K562 (cell line): ENCODE data around the gene ARHGAP32. TPM values are rescaled to one million over a fixed set of nuclear protein-coding genes. Genes with fewer than 3 reads are reported as not detected.

Source experiments
- ATAC-seq: fragments of 200-7000 bp; cut with Tn5 transposase; 3 replicates; pipeline ENCODE4 v1.9.1; 2020; ENCODE audit warnings: moderate library complexity
- BruUV-seq: library from RNA; stranded (reverse); fragments of 400-500 nt; replicated peaks from 2 replicates; lab custom pipeline; 2021; lab: Mats Ljungman, UMichigan
- CTCF ChIA-PET: fragments of 300-600 bp; formaldehyde crosslinking; extraction: SDS; loops from one replicate; lab custom pipeline; 2021; ENCODE audit warnings: low intra/inter-chr PET ratio; lab: Yijun Ruan, JAX
- POLR2A ChIA-PET: fragments of 300-600, 350-650 bp; sonication (Branson Sonifier 250); formaldehyde crosslinking; extraction: SDS; loops from one replicate; lab custom pipeline; 2021; ENCODE audit warnings: antibody characterized with exemption, inconsistent platforms; lab: Yijun Ruan, JAX
- DNase-seq, 4 experiments: peaks; one replicate each; pipeline versions ENCODE4 v3.0.0 to v3.0.0-alpha.2; 2011 to 2018; ENCODE audit warnings: low spot score in 3 of 4, mixed read lengths in 3 of 4; ENCODE audit errors: extremely low read depth in 1 of 4
- FAIRE-seq: peaks from 2 replicates; lab custom pipeline; 2011; peaks lifted over from hg19 to GRCh38; lab: Jason Lieb, UNC
- H2AFZ ChIP-seq: 2 replicates; pipeline ENCODE4 v1.6.0; 2011; ENCODE audit warnings: low read depth, low read length, control low read depth, inconsistent platforms
- H3K27ac ChIP-seq: fragments of 200-600 bp; 3 replicates; pipeline ENCODE4 v1.8.0; 2011; ENCODE audit warnings: low read depth, mild to moderate bottlenecking, control low read depth, inconsistent platforms, low read length, moderate library complexity, mixed read lengths; ENCODE audit errors: extremely low read depth
- H3K27me3 ChIP-seq, 2 experiments: fragments of 300-600 bp in 1 of 2; 2 replicates in 1 of 2; 3 replicates in 1 of 2; pipeline versions ENCODE4 v1.6.0 to v1.8.0; 2011; ENCODE audit warnings: inconsistent platforms in 2 of 2, low read length in 2 of 2, mild to moderate bottlenecking in 1 of 2, mixed read lengths in 1 of 2, moderate library complexity in 1 of 2; ENCODE audit not compliant: control insufficient read depth in 2 of 2, insufficient read depth in 2 of 2
- H3K36me3 ChIP-seq: fragments of 300-600 bp; 3 replicates; pipeline ENCODE4 v1.8.0; 2011; ENCODE audit warnings: mild to moderate bottlenecking, low read length, inconsistent platforms; ENCODE audit not compliant: control insufficient read depth, insufficient read depth
- H3K4me1 ChIP-seq, 2 experiments: fragments of 200-600 bp in 1 of 2; replicated peaks in 1 of 2; 2 replicates in 1 of 2; 3 replicates in 1 of 2; pipeline versions ENCODE4 v1.5.1 to v1.8.0; 2011; ENCODE audit warnings: inconsistent platforms in 2 of 2, low read length in 2 of 2, mild to moderate bottlenecking in 1 of 2, mixed read lengths in 1 of 2, moderate library complexity in 1 of 2; ENCODE audit not compliant: control insufficient read depth in 2 of 2, insufficient read depth in 2 of 2
- H3K4me2 ChIP-seq: 2 replicates; pipeline ENCODE4 v1.6.1; 2011; ENCODE audit warnings: low read length, control low read depth, inconsistent platforms, mixed read lengths; ENCODE audit not compliant: insufficient read depth
- H3K4me3 ChIP-seq: fragments of 200-600 bp; sonication (generic), shearing (Covaris generic); 2 replicates; pipeline ENCODE4 v1.5.1; 2016; ENCODE audit warnings: control low read depth, inconsistent platforms
- H3K79me2 ChIP-seq: fragments of 200-600 bp; 3 replicates; pipeline ENCODE4 v1.8.0; 2011; ENCODE audit warnings: low read length, inconsistent platforms; ENCODE audit not compliant: control insufficient read depth, insufficient read depth
- H3K9ac ChIP-seq, 2 experiments: 2 replicates each; pipeline versions ENCODE4 v1.6.0 to v1.6.1; 2011; ENCODE audit warnings: low read depth in 2 of 2, low read length in 2 of 2, control low read depth in 1 of 2, inconsistent platforms in 1 of 2, mild to moderate bottlenecking in 1 of 2, mixed read lengths in 1 of 2; ENCODE audit not compliant: insufficient read depth in 1 of 2
- H3K9me1 ChIP-seq: one replicate; pipeline ENCODE4 v1.6.0; 2011; ENCODE audit warnings: inconsistent platforms, mild to moderate bottlenecking, low read length, moderate library complexity; ENCODE audit not compliant: control insufficient read depth, insufficient read depth
- H3K9me3 ChIP-seq: replicated peaks from 2 replicates; pipeline ENCODE4 v1.5.1; 2011; ENCODE audit warnings: low read depth, low read length, inconsistent platforms; ENCODE audit not compliant: control insufficient read depth, insufficient read depth
- H4K20me1 ChIP-seq: replicated peaks from 2 replicates; pipeline ENCODE4 v1.6.1; 2011; ENCODE audit warnings: low read length, inconsistent platforms, mixed read lengths; ENCODE audit not compliant: control insufficient read depth, insufficient read depth
- HIVEP1 ChIP-seq: fragments of 250-450 bp; sonication (Bioruptor Pico); IDR thresholded peaks from 2 replicates; pipeline ENCODE4 v1.4.0; 2020; ENCODE audit warnings: mild to moderate bottlenecking
- HLTF ChIP-seq: fragments of 450-650 bp; IDR thresholded peaks from 2 replicates; pipeline ENCODE4 v1.6.1; 2016
- KLF1 ChIP-seq: fragments of 450-650 bp; IDR thresholded peaks from 2 replicates; pipeline ENCODE4 v1.6.1; 2016; ENCODE audit warnings: missing genetic modification characterization, missing compliant biosample characterization
- XRCC3 ChIP-seq: fragments of 450-650 bp; IDR thresholded peaks from 2 replicates; pipeline ENCODE4 v1.6.1; 2017; ENCODE audit warnings: mild to moderate bottlenecking, moderate library complexity
- ZBTB8A ChIP-seq: fragments of 450-650 bp; IDR thresholded peaks from 2 replicates; pipeline ENCODE4 v1.6.1; 2018; ENCODE audit warnings: mild to moderate bottlenecking, moderate library complexity; ENCODE audit not compliant: partially characterized antibody
- ZNF239 ChIP-seq: fragments of 250-450 bp; sonication (Bioruptor Pico); IDR thresholded peaks from 2 replicates; pipeline ENCODE4 v1.4.0; 2020; ENCODE audit warnings: mild to moderate bottlenecking
- WGBS: fragments of 100-300 bp; shearing (Covaris generic); methylation state at CpG from one replicate; pipeline ENCODE4 v1.1.6; 2016; ENCODE audit warnings: low coverage, mixed read lengths; ENCODE audit not compliant: insufficient coverage; ENCODE audit errors: missing lambda C conversion rate; 5-methylcytosine and 5-hydroxymethylcytosine counted together
- in situ Hi-C: fragments of 300-500 bp; cut with MboI; formaldehyde crosslinking; loops from 4 replicates; pipeline ENCODE4 v1.15.0; 2018; ENCODE audit warnings: inconsistent platforms, mixed read lengths
- intact Hi-C: fragments of 100-400 bp; cut with micrococcal nuclease; formaldehyde crosslinking; loops from 2 replicates; pipeline ENCODE4 v1.14.2; 2022
- polyA plus RNA-seq, 8 experiments: library from polyadenylated mRNA; depleted of rRNA in 4 of 8; stranded (reverse) in 5 of 8; unstranded in 3 of 8; fragments of >200 nt; fragmentation: Nextera tagmentation in 2 of 8; fragmentation: Illumina TruSeq in 1 of 8; extraction: Ambion mirVana in 2 of 8; extraction: Trizol in 1 of 8; gene quantifications; 2 replicates each; pipeline versions ENCODE4 v1.2.1 to v1.2.3, GENCODE V29; 2011 to 2014; ENCODE audit warnings: inconsistent platforms in 1 of 8, missing spikeins in 1 of 8
- total RNA-seq, 7 experiments: library from RNA; depleted of rRNA in 6 of 7; stranded (reverse); fragments of >200 nt in 6 of 7; fragmentation: Illumina TruSeq in 2 of 7; extraction: Trizol in 2 of 7; gene quantifications; 2 replicates each; pipeline versions ENCODE4 v1.2.1 to v1.2.3, GENCODE V29; 2011 to 2021; ENCODE audit warnings: low replicate concordance in 1 of 7
- TF ChIP-seq, protein P1 (sequence below): sonication (generic); formaldehyde crosslinking; IDR thresholded peaks from 2 replicates; pipeline ENCODE4 v1.8.0; 2023; ENCODE audit warnings: mild to moderate bottlenecking, missing genetic modification reagents

Gene ARHGAP32
- total and polyA plus RNA-seq, 9 of the 15 experiments (the other 6 are each of a cell fraction or from before 2014, with no cell fraction given), result 0.18 TPM; not detected in 8

DNA sequence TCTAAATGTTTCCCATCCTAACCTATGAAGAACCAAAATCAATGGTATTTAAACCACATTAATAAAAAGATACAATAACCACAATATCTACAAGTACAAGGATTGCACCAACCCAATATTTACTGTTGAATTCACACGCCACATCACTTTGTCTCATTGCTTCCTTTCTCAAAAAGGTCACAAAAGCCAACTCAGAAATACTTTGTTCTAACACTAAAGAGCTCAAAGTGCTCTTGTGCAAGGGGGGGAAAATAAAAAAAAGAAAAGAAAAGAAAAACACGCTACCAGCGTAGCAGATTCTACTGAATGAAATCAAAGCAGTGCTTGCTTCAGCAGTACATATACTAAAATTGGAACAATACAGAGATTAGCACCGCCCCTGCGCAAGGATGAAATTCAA is 10.5 kb upstream of the ARHGAP32 start:
- FAIRE-seq (no peak), DNase-seq (no peak), ATAC-seq (no peak)
- no peaks in the 10 kb centered on the region for H3K36me3 ChIP-seq
- in situ Hi-C loops, result no loop called here
- ChIA-PET POLR2A (no interaction called here), CTCF (no interaction called here)
- H3K9me3 ChIP-seq, result no peaks in the 10 kb centered on the region
- intact Hi-C loops, result no loop called here
- H4K20me1 ChIP-seq, result no peaks in the 10 kb centered on the region
- H3K27ac ChIP-seq, result no peak overlapping the region
- no peaks in the 10 kb centered on the region for H3K79me2 ChIP-seq
- H2AFZ ChIP-seq, result no peak overlapping the region
- no peaks in the 10 kb centered on the region for H3K27me3 ChIP-seq
- no TSS peak for BruUV-seq
- no peak for TF ChIP-seq HIVEP1 (CRISPR knock-in tag)
- no peak for TF ChIP-seq XRCC3
- no peak for TF ChIP-seq ZBTB8A
- no peak for TF ChIP-seq HLTF
- TF ChIP-seq KLF1, result no peak
- TF ChIP-seq ZNF239 (CRISPR knock-in tag), result no peak
- TF ChIP-seq, protein P1, sequence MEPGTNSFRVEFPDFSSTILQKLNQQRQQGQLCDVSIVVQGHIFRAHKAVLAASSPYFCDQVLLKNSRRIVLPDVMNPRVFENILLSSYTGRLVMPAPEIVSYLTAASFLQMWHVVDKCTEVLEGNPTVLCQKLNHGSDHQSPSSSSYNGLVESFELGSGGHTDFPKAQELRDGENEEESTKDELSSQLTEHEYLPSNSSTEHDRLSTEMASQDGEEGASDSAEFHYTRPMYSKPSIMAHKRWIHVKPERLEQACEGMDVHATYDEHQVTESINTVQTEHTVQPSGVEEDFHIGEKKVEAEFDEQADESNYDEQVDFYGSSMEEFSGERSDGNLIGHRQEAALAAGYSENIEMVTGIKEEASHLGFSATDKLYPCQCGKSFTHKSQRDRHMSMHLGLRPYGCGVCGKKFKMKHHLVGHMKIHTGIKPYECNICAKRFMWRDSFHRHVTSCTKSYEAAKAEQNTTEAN (CRISPR knock-in tag), result no peak
- WGBS, result 4% methylated on average over 5 of the region's 5 CpGs
- no peaks in the 10 kb centered on the region for H3K4me1 ChIP-seq
- no peak overlapping the region for H3K9ac ChIP-seq
- no peak overlapping the region for H3K4me3 ChIP-seq
- H3K4me2 ChIP-seq, result no peak overlapping the region
- H3K9me1 ChIP-seq, result no peaks in the 10 kb centered on the region
